HEK293T (cell line): ENCODE data around the gene STIP1.

Experiments used
- ARNT ChIP-seq: fragments of 450-650 bp; IDR thresholded peaks from 2 replicates; pipeline ENCODE4 v1.6.1; 2017; ENCODE audit warnings: mild to moderate bottlenecking
- BHLHE40 ChIP-seq: fragments of 450-650 bp; IDR thresholded peaks from 2 replicates; pipeline ENCODE4 v1.6.1; 2016; ENCODE audit warnings: mild to moderate bottlenecking, moderate library complexity, borderline replicate concordance
- FOXK2 ChIP-seq: fragments of 450-650 bp; IDR thresholded peaks from 2 replicates; pipeline ENCODE4 v1.6.1; 2016; ENCODE audit warnings: mild to moderate bottlenecking
- FOXM1 ChIP-seq: fragments of 450-650 bp; IDR thresholded peaks from 2 replicates; pipeline ENCODE4 v1.6.1; 2017; ENCODE audit warnings: mild to moderate bottlenecking, borderline replicate concordance
- LEF1 ChIP-seq: fragments of 450-650 bp; IDR thresholded peaks from 2 replicates; pipeline ENCODE4 v1.6.1; 2017; ENCODE audit warnings: mild to moderate bottlenecking, borderline replicate concordance
- NFRKB ChIP-seq: fragments of 450-650 bp; IDR thresholded peaks from 2 replicates; pipeline ENCODE4 v1.6.1; 2016; ENCODE audit warnings: mild to moderate bottlenecking, moderate library complexity

GRCh38 chr11:64252003-64252872 is 66.3 kb downstream of the STIP1 start:
- TF ChIP-seq LEF1: no peak
- no peak for TF ChIP-seq FOXM1
- TF ChIP-seq BHLHE40: no peak
- no peak for TF ChIP-seq FOXK2
- TF ChIP-seq NFRKB: no peak
- no peak for TF ChIP-seq ARNT
